Measurements from ENCODE around the gene EVL.

EVL gene

GRCh38 chr14:100138082-100138787 is 73.0 kb downstream of the EVL start:
- H3K4me3 ChIP-seq (ENCODE audit: insufficient read length, low read depth), result no peak overlapping the region
- TF ChIP-seq YY1 (IDR thresholded peaks at IDR 0.05; ENCODE audit: insufficient read depth, insufficient read length) (no peak), SUZ12 (IDR thresholded peaks at IDR 0.05; ENCODE audit: extremely low read depth, insufficient read depth, insufficient read length) (no peak)
- no peaks in the 10 kb centered on the region for H3K9me3 ChIP-seq (ENCODE audit: insufficient read depth, low read length)
- DNase-seq (ENCODE audit: low read depth, low spot score), result no peak
- no peak overlapping the region for H3K9ac ChIP-seq (ENCODE audit: insufficient read length, low read depth)
- H3K36me3 ChIP-seq (ENCODE audit: insufficient read depth, insufficient read length, low read length), result peaks cover 13% of the 10 kb centered on the region
- peaks cover 9% of the 10 kb centered on the region for H3K4me1 ChIP-seq (ENCODE audit: insufficient read depth, insufficient read length)
- H3K27me3 ChIP-seq (ENCODE audit: insufficient read depth, insufficient read length), result no peaks in the 10 kb centered on the region

GRCh38 chr14:100138955-100139354 is 73.7 kb downstream of the EVL start:
- Histone ChIP-seq H3K4me3 (ENCODE audit: insufficient read length, low read depth) (no peak overlapping the region), H3K9ac (ENCODE audit: insufficient read length, low read depth) (no peak overlapping the region), H3K4me1 (ENCODE audit: insufficient read depth, insufficient read length) (peaks cover 9% of the 10 kb centered on the region), H3K9me3 (ENCODE audit: insufficient read depth, low read length) (no peaks in the 10 kb centered on the region), H3K27me3 (ENCODE audit: insufficient read depth, insufficient read length) (no peaks in the 10 kb centered on the region), H3K36me3 (ENCODE audit: insufficient read depth, insufficient read length, low read length) (peaks cover 11% of the 10 kb centered on the region)
- no peak for TF ChIP-seq ZNF274 (IDR thresholded peaks at IDR 0.05; ENCODE audit: low read depth, low read length)
- TF ChIP-seq SUZ12 (IDR thresholded peaks at IDR 0.05; ENCODE audit: extremely low read depth, insufficient read depth, insufficient read length), result no peak
- no peak for TF ChIP-seq YY1 (IDR thresholded peaks at IDR 0.05; ENCODE audit: insufficient read depth, insufficient read length)
- DNase-seq (ENCODE audit: low read depth, low spot score), result no peak

- peak overlapping the region; percentile 61 for H3K9ac ChIP-seq (ENCODE audit: insufficient read length, low read depth)
- no peaks in the 10 kb centered on the region for H3K27me3 ChIP-seq (ENCODE audit: insufficient read depth, insufficient read length)
- TF ChIP-seq ZNF274 (IDR thresholded peaks at IDR 0.05; ENCODE audit: low read depth, low read length), result no peak
- no peak for TF ChIP-seq YY1 (IDR thresholded peaks at IDR 0.05; ENCODE audit: insufficient read depth, insufficient read length)
- no peak for TF ChIP-seq SUZ12 (IDR thresholded peaks at IDR 0.05; ENCODE audit: extremely low read depth, insufficient read depth, insufficient read length)
- H3K36me3 ChIP-seq (ENCODE audit: insufficient read depth, insufficient read length, low read length), result peaks cover 6% of the 10 kb centered on the region
- no peaks in the 10 kb centered on the region for H3K9me3 ChIP-seq (ENCODE audit: insufficient read depth, low read length)
- H3K4me3 ChIP-seq (ENCODE audit: insufficient read length, low read depth), result no peak overlapping the region
- peaks cover 9% of the 10 kb centered on the region for H3K4me1 ChIP-seq (ENCODE audit: insufficient read depth, insufficient read length)
- peak; percentile 66 for DNase-seq (ENCODE audit: low read depth, low spot score)
These were observed 75.3 kb downstream of the EVL start for GRCh38 chr14:100140452-100141078.

- peak overlapping the region; percentile 61 for H3K9ac ChIP-seq (ENCODE audit: insufficient read length, low read depth)
- no peaks in the 10 kb centered on the region for H3K9me3 ChIP-seq (ENCODE audit: insufficient read depth, low read length)
- peaks cover 9% of the 10 kb centered on the region for H3K4me1 ChIP-seq (ENCODE audit: insufficient read depth, insufficient read length)
- DNase-seq (ENCODE audit: low read depth, low spot score), result no peak
- no peak overlapping the region for H3K4me3 ChIP-seq (ENCODE audit: insufficient read length, low read depth)
- H3K27me3 ChIP-seq (ENCODE audit: insufficient read depth, insufficient read length), result no peaks in the 10 kb centered on the region
- H3K36me3 ChIP-seq (ENCODE audit: insufficient read depth, insufficient read length, low read length), result peaks cover 6% of the 10 kb centered on the region
- no peak for TF ChIP-seq SUZ12 (IDR thresholded peaks at IDR 0.05; ENCODE audit: extremely low read depth, insufficient read depth, insufficient read length)
- no peak for TF ChIP-seq ZNF274 (IDR thresholded peaks at IDR 0.05; ENCODE audit: low read depth, low read length)
- TF ChIP-seq YY1 (IDR thresholded peaks at IDR 0.05; ENCODE audit: insufficient read depth, insufficient read length), result no peak
These were observed 75.9 kb downstream of the EVL start for GRCh38 chr14:100141098-100141497.

- no peaks in the 10 kb centered on the region for H3K9me3 ChIP-seq (ENCODE audit: insufficient read depth, low read length)
- peaks cover 6% of the 10 kb centered on the region for H3K36me3 ChIP-seq (ENCODE audit: insufficient read depth, insufficient read length, low read length)
- no peak overlapping the region for H3K9ac ChIP-seq (ENCODE audit: insufficient read length, low read depth)
- peaks cover 9% of the 10 kb centered on the region for H3K4me1 ChIP-seq (ENCODE audit: insufficient read depth, insufficient read length)
- TF ChIP-seq ZNF274 (IDR thresholded peaks at IDR 0.05; ENCODE audit: low read depth, low read length) (no peak), SUZ12 (IDR thresholded peaks at IDR 0.05; ENCODE audit: extremely low read depth, insufficient read depth, insufficient read length) (no peak), YY1 (IDR thresholded peaks at IDR 0.05; ENCODE audit: insufficient read depth, insufficient read length) (no peak)
- no peak overlapping the region for H3K4me3 ChIP-seq (ENCODE audit: insufficient read length, low read depth)
- H3K27me3 ChIP-seq (ENCODE audit: insufficient read depth, insufficient read length), result no peaks in the 10 kb centered on the region
- no peak for DNase-seq (ENCODE audit: low read depth, low spot score)
These were observed 77.1 kb downstream of the EVL start for GRCh38 chr14:100142073-100143040.

- TF ChIP-seq SUZ12 (IDR thresholded peaks at IDR 0.05; ENCODE audit: extremely low read depth, insufficient read depth, insufficient read length) (no peak), YY1 (IDR thresholded peaks at IDR 0.05; ENCODE audit: insufficient read depth, insufficient read length) (no peak), ZNF274 (IDR thresholded peaks at IDR 0.05; ENCODE audit: low read depth, low read length) (no peak)
- Histone ChIP-seq H3K9ac (ENCODE audit: insufficient read length, low read depth) (no peak overlapping the region), H3K27me3 (ENCODE audit: insufficient read depth, insufficient read length) (no peaks in the 10 kb centered on the region), H3K4me3 (ENCODE audit: insufficient read length, low read depth) (no peak overlapping the region), H3K36me3 (ENCODE audit: insufficient read depth, insufficient read length, low read length) (peaks cover under 1% of the 10 kb centered on the region), H3K9me3 (ENCODE audit: insufficient read depth, low read length) (no peaks in the 10 kb centered on the region), H3K4me1 (ENCODE audit: insufficient read depth, insufficient read length) (peaks cover 9% of the 10 kb centered on the region)
- DNase-seq (ENCODE audit: low read depth, low spot score), result no peak
These were observed 78.3 kb downstream of the EVL start for GRCh38 chr14:100143523-100143922.
